GM21360 (cell line): ENCODE results near the gene OPN3.
A peak's percentile ranks its signal among the peaks of the same experiment; 100 is the strongest.

Experiments
- ATAC-seq: cut with Tn5 transposase; IDR thresholded peaks from one replicate; pipeline ENCODE4 v1.9.1; 2021; ENCODE audit warnings: mild to moderate bottlenecking, moderate library complexity; ENCODE audit not compliant: unreplicated experiment

OPN3 gene

GRCh38 chr1:241647658-241648057 lies 7.5 kb upstream of the OPN3 start:
- ATAC-seq, result no peak

- ATAC-seq, result no peak
Observed at GRCh38 chr1:241646201-241646600, 6.0 kb upstream of the OPN3 start.

- ATAC-seq, result no peak
Observed at GRCh38 chr1:241645199-241645598, 5.0 kb upstream of the OPN3 start.

GRCh38 chr1:241644259-241644658 lies 4.1 kb upstream of the OPN3 start:
- ATAC-seq, result no peak

GRCh38 chr1:241642593-241642944 lies 2.4 kb upstream of the OPN3 start:
- ATAC-seq, result no peak

- no peak for ATAC-seq
Observed at GRCh38 chr1:241641773-241642592, 1.8 kb upstream of the OPN3 start.

- no peak for ATAC-seq
Observed at GRCh38 chr1:241640867-241641622, 876 bp upstream of the OPN3 start.

GRCh38 chr1:241639623-241640148 lies 483 bp downstream of the OPN3 start:
- peak; percentile 44 for ATAC-seq

- ATAC-seq, result no peak
Observed at GRCh38 chr1:241638909-241639622, 1.1 kb downstream of the OPN3 start.

GRCh38 chr1:241638099-241638682 lies 2.0 kb downstream of the OPN3 start:
- no peak for ATAC-seq

- ATAC-seq, result no peak
Observed at GRCh38 chr1:241637604-241638003, 2.6 kb downstream of the OPN3 start.

- no peak for ATAC-seq
Observed at GRCh38 chr1:241637046-241637590, 3.1 kb downstream of the OPN3 start.

GRCh38 chr1:241636291-241636690 lies 3.9 kb downstream of the OPN3 start:
- ATAC-seq, result no peak

GRCh38 chr1:241635556-241636152 lies 4.5 kb downstream of the OPN3 start:
- ATAC-seq, result no peak

- no peak for ATAC-seq
Observed at GRCh38 chr1:241632987-241633386, 7.2 kb downstream of the OPN3 start.

GRCh38 chr1:241631674-241632073 lies 8.5 kb downstream of the OPN3 start:
- ATAC-seq, result no peak

GRCh38 chr1:241630899-241631298 lies 9.3 kb downstream of the OPN3 start:
- no peak for ATAC-seq

GRCh38 chr1:241630476-241630875 lies 9.7 kb downstream of the OPN3 start:
- no peak for ATAC-seq

- ATAC-seq, result no peak
Observed at GRCh38 chr1:241630005-241630404, 10.2 kb downstream of the OPN3 start.
